Loucy (cell line): ENCODE measurements around the gene UNC80.

Experiments
- H2AFZ ChIP-seq: fragments of 200-600 bp; sonication (generic); 2 replicates; pipeline ENCODE4 v1.6.0; 2016; ENCODE audit warnings: antibody characterized with exemption, mild to moderate bottlenecking, low read length, moderate library complexity
- H3F3A ChIP-seq: fragments of 200-600 bp; 2 replicates; pipeline ENCODE4 v1.6.0; 2016; ENCODE audit warnings: antibody characterized with exemption, low read depth, mild to moderate bottlenecking
- H3K27me3 ChIP-seq: fragments of 200-600 bp; sonication (generic); 2 replicates; pipeline ENCODE4 v1.6.1; 2014; ENCODE audit warnings: low read length, mild to moderate bottlenecking; ENCODE audit not compliant: insufficient read depth, poor library complexity, severe bottlenecking
- H3K36me3 ChIP-seq: fragments of 200-600 bp; sonication (generic); 2 replicates; pipeline ENCODE4 v1.6.1; 2016; ENCODE audit warnings: low read length; ENCODE audit not compliant: insufficient read depth
- H3K4me1 ChIP-seq: fragments of 200-600 bp; sonication (generic); 2 replicates; pipeline ENCODE4 v1.5.1; 2014; ENCODE audit warnings: low read length, mild to moderate bottlenecking; ENCODE audit not compliant: insufficient read depth, poor library complexity, severe bottlenecking
- H3K4me2 ChIP-seq: fragments of 200-600 bp; sonication (generic); 2 replicates; pipeline ENCODE4 v1.6.0; 2014; ENCODE audit warnings: antibody characterized with exemption, low read length, low read depth, mild to moderate bottlenecking; ENCODE audit not compliant: poor library complexity, severe bottlenecking
- H3K4me3 ChIP-seq: fragments of 200-600 bp; sonication (generic); 2 replicates; pipeline ENCODE4 v1.5.1; 2014; ENCODE audit warnings: low read length, mild to moderate bottlenecking, mixed read lengths; ENCODE audit not compliant: poor library complexity, severe bottlenecking
- H3K79me2 ChIP-seq: fragments of 200-600 bp; sonication (generic); 2 replicates; pipeline ENCODE4 v1.6.1; 2014; ENCODE audit warnings: low read length; ENCODE audit not compliant: insufficient read depth
- H3K9ac ChIP-seq: fragments of 200-600 bp; sonication (generic); 2 replicates; pipeline ENCODE4 v1.6.0; 2014; ENCODE audit warnings: mild to moderate bottlenecking, low read depth, low read length, moderate library complexity; ENCODE audit not compliant: poor library complexity, severe bottlenecking
- H3K9me2 ChIP-seq: fragments of 200-600 bp; sonication (generic); replicated peaks from 2 replicates; pipeline ENCODE4 v1.6.1; 2016; ENCODE audit warnings: low read depth, low read length, mixed read lengths
- H3K9me3 ChIP-seq: fragments of 200-600 bp; sonication (generic); 2 replicates; pipeline ENCODE4 v1.6.1; 2014; ENCODE audit warnings: mild to moderate bottlenecking, antibody characterized with exemption, low read length, low read depth; ENCODE audit not compliant: insufficient read depth
- H4K20me1 ChIP-seq: fragments of 200-600 bp; sonication (generic); 2 replicates; pipeline ENCODE4 v1.6.0; 2014; ENCODE audit warnings: antibody characterized with exemption, low read length, mild to moderate bottlenecking; ENCODE audit not compliant: insufficient read depth, poor library complexity, severe bottlenecking
- CTCF ChIP-seq: fragments of 200-600 bp; sonication (generic); conservative IDR thresholded peaks from 2 replicates; pipeline ENCODE4 v1.5.1; 2014; ENCODE audit warnings: mild to moderate bottlenecking, antibody characterized with exemption, low read length
- EZH2phosphoT487 ChIP-seq: fragments of 200-600 bp; IDR thresholded peaks from 2 replicates; pipeline ENCODE4 v1.6.1; 2018; ENCODE audit warnings: antibody characterized with exemption, mild to moderate bottlenecking, moderate library complexity, borderline replicate concordance

Gene UNC80

GRCh38 chr2:209809256-209809655 lies 37.6 kb downstream of the UNC80 start:
- TF ChIP-seq CTCF (no peak), EZH2phosphoT487 (no peak)
- Histone ChIP-seq H4K20me1 (no peaks in the 10 kb centered on the region), H3K79me2 (no peaks in the 10 kb centered on the region), H3K9me3 (no peaks in the 10 kb centered on the region), H3F3A (no peaks in the 10 kb centered on the region), H3K4me3 (no peak overlapping the region), H3K9me2 (no peaks in the 10 kb centered on the region), H3K36me3 (no peaks in the 10 kb centered on the region), H3K4me2 (no peak overlapping the region), H3K27me3 (no peaks in the 10 kb centered on the region), H3K4me1 (no peaks in the 10 kb centered on the region), H2AFZ (no peak overlapping the region), H3K9ac (no peak overlapping the region)

GRCh38 chr2:209817844-209818271 lies 46.2 kb downstream of the UNC80 start:
- Histone ChIP-seq H3K27me3 (no peaks in the 10 kb centered on the region), H2AFZ (no peak overlapping the region), H3K9me2 (no peaks in the 10 kb centered on the region), H4K20me1 (no peaks in the 10 kb centered on the region), H3K4me2 (no peak overlapping the region), H3K36me3 (no peaks in the 10 kb centered on the region), H3K4me1 (no peaks in the 10 kb centered on the region), H3K9me3 (no peaks in the 10 kb centered on the region), H3K9ac (no peak overlapping the region), H3F3A (no peaks in the 10 kb centered on the region), H3K79me2 (no peaks in the 10 kb centered on the region), H3K4me3 (no peak overlapping the region)
- TF ChIP-seq CTCF (no peak), EZH2phosphoT487 (no peak)

- no peak overlapping the region for H2AFZ ChIP-seq
- H3K4me2 ChIP-seq, result no peak overlapping the region
- no peak for TF ChIP-seq CTCF
- no peak for TF ChIP-seq EZH2phosphoT487
These were observed 47.3 kb downstream of the UNC80 start for GRCh38 chr2:209818939-209819338.

More at GRCh38 chr2:209818939-209819338, 47.3 kb downstream of the UNC80 start:
- no peaks in the 10 kb centered on the region for H3F3A ChIP-seq
- H3K4me3 ChIP-seq, result no peak overlapping the region
- no peak overlapping the region for H3K9ac ChIP-seq
- no peaks in the 10 kb centered on the region for H3K79me2 ChIP-seq
- H3K9me3 ChIP-seq, result no peaks in the 10 kb centered on the region
- H4K20me1 ChIP-seq, result no peaks in the 10 kb centered on the region
- no peaks in the 10 kb centered on the region for H3K9me2 ChIP-seq
- H3K36me3 ChIP-seq, result no peaks in the 10 kb centered on the region
- H3K4me1 ChIP-seq, result no peaks in the 10 kb centered on the region
- no peaks in the 10 kb centered on the region for H3K27me3 ChIP-seq
